H9 (cell line): ENCODE data around the gene TTC28. TPM values are rescaled to one million over a fixed set of nuclear protein-coding genes. Genes with fewer than 3 reads are reported as not detected.

Source experiments
- DNase-seq: peaks from one replicate; pipeline ENCODE4 v3.0.0-alpha.2; 2017
- H2AFZ ChIP-seq: one replicate; pipeline ENCODE4 v1.6.1; 2013; ENCODE audit warnings: mild to moderate bottlenecking, low read length, control low read depth, moderate library complexity
- H2AK5ac ChIP-seq: 2 replicates; pipeline ENCODE4 v1.6.1; 2013; ENCODE audit warnings: low read length, control low read depth, mixed read lengths; ENCODE audit not compliant: insufficient read length
- H2BK120ac ChIP-seq: one replicate; pipeline ENCODE4 v1.6.1; 2013; ENCODE audit warnings: low read depth, mild to moderate bottlenecking, low read length, control low read depth, inconsistent platforms; ENCODE audit not compliant: poor library complexity, severe bottlenecking
- H2BK12ac ChIP-seq: 2 replicates; pipeline ENCODE4 v1.6.1; 2013; ENCODE audit warnings: low read length, control low read depth, mixed read lengths, low read depth; ENCODE audit not compliant: insufficient read length
- H2BK15ac ChIP-seq: 2 replicates; pipeline ENCODE4 v1.6.1; 2013; ENCODE audit warnings: low read depth, low read length, control low read depth
- H2BK20ac ChIP-seq: one replicate; pipeline ENCODE4 v1.6.1; 2013; ENCODE audit warnings: low read depth, mild to moderate bottlenecking, low read length, control low read depth, inconsistent platforms; ENCODE audit not compliant: poor library complexity, severe bottlenecking
- H2BK5ac ChIP-seq: 2 replicates; pipeline ENCODE4 v1.6.1; 2013; ENCODE audit warnings: low read length, control low read depth, mixed read lengths; ENCODE audit not compliant: insufficient read length
- H3K14ac ChIP-seq: 2 replicates; pipeline ENCODE4 v1.6.1; 2013; ENCODE audit warnings: low read length, control low read depth; ENCODE audit not compliant: insufficient read depth
- H3K18ac ChIP-seq: 2 replicates; pipeline ENCODE4 v1.6.1; 2013; ENCODE audit warnings: low read depth, mild to moderate bottlenecking, mixed read lengths, low read length, control low read depth; ENCODE audit not compliant: insufficient read length
- H3K23ac ChIP-seq: 2 replicates; pipeline ENCODE4 v1.6.1; 2013; ENCODE audit warnings: low read length, control low read depth, mixed read lengths, low read depth; ENCODE audit not compliant: insufficient read length
- H3K23me2 ChIP-seq: 2 replicates; pipeline ENCODE4 v1.6.1; 2013; ENCODE audit warnings: low read depth, mild to moderate bottlenecking, mixed read lengths, low read length, control low read depth; ENCODE audit not compliant: insufficient read length, poor library complexity, severe bottlenecking
- H3K27ac ChIP-seq: 2 replicates; pipeline ENCODE4 v1.5.1; 2013; ENCODE audit warnings: low read length, control low read depth, mixed read lengths, low read depth; ENCODE audit not compliant: insufficient read length
- H3K27me3 ChIP-seq: 2 replicates; pipeline ENCODE4 v1.6.1; 2013; ENCODE audit warnings: low read length, control low read depth, inconsistent platforms; ENCODE audit not compliant: insufficient read depth
- H3K4ac ChIP-seq: 2 replicates; pipeline ENCODE4 v1.6.1; 2013; ENCODE audit warnings: low read depth, mild to moderate bottlenecking, control low read depth, inconsistent platforms, low read length, moderate library complexity
- H3K4me1 ChIP-seq: 2 replicates; pipeline ENCODE4 v1.6.1; 2013; ENCODE audit warnings: low read length, control low read depth, inconsistent platforms; ENCODE audit not compliant: insufficient read depth
- H3K4me2 ChIP-seq: 2 replicates; pipeline ENCODE4 v1.6.1; 2013; ENCODE audit warnings: low read length, control low read depth, mixed read lengths; ENCODE audit not compliant: insufficient read length, insufficient read depth
- H3K56ac ChIP-seq: 2 replicates; pipeline ENCODE4 v1.6.1; 2013; ENCODE audit warnings: low read depth, mild to moderate bottlenecking, mixed read lengths, low read length, control low read depth; ENCODE audit not compliant: insufficient read length
- H3K79me1 ChIP-seq: 2 replicates; pipeline ENCODE4 v1.6.1; 2013; ENCODE audit warnings: low read depth, mild to moderate bottlenecking, moderate library complexity, low read length, control low read depth, inconsistent platforms; ENCODE audit not compliant: insufficient read depth, poor library complexity, severe bottlenecking
- H3K79me2 ChIP-seq: 2 replicates; pipeline ENCODE4 v1.6.1; 2013; ENCODE audit warnings: low read length, control low read depth, inconsistent platforms; ENCODE audit not compliant: insufficient read depth
- H3K9ac ChIP-seq: 2 replicates; pipeline ENCODE4 v1.6.1; 2013; ENCODE audit warnings: low read length, control low read depth, mixed read lengths; ENCODE audit not compliant: insufficient read length; ENCODE audit errors: extremely low read depth
- H3K9me3 ChIP-seq: one replicate; pipeline ENCODE4 v1.6.1; 2013; ENCODE audit warnings: low read depth, low read length, inconsistent platforms; ENCODE audit not compliant: control insufficient read depth
- H3T11ph ChIP-seq: one replicate; pipeline ENCODE4 v1.6.1; 2013; ENCODE audit warnings: mild to moderate bottlenecking, low read length, control low read depth, inconsistent platforms
- H4K20me1 ChIP-seq: one replicate; pipeline ENCODE4 v1.6.1; 2013; ENCODE audit not compliant: control insufficient read depth, insufficient read length, insufficient read depth
- H4K5ac ChIP-seq: 2 replicates; pipeline ENCODE4 v1.6.1; 2013; ENCODE audit warnings: low read depth, mild to moderate bottlenecking, mixed read lengths, low read length, control low read depth; ENCODE audit not compliant: insufficient read length
- H4K8ac ChIP-seq: replicated peaks from 2 replicates; pipeline ENCODE4 v1.6.1; 2013; ENCODE audit warnings: low read length, control low read depth, mixed read lengths, low read depth; ENCODE audit not compliant: insufficient read length
- H4K91ac ChIP-seq: 2 replicates; pipeline ENCODE4 v1.6.1; 2013; ENCODE audit warnings: low read depth, mild to moderate bottlenecking, moderate library complexity, mixed read lengths, low read length, control low read depth; ENCODE audit not compliant: insufficient read length
- H3K27ac Mint-ChIP-seq, 3 experiments: 2 replicates in 2 of 3; 3 replicates in 1 of 3; pipeline ENCODE4 v1.8.0; 2020 to 2021; ENCODE audit warnings: mixed read lengths in 3 of 3, mild to moderate bottlenecking in 1 of 3, moderate library complexity in 1 of 3
- H3K27me3 Mint-ChIP-seq: 2 replicates; pipeline ENCODE4 v1.8.0; 2021; ENCODE audit warnings: low read depth, mild to moderate bottlenecking, moderate library complexity, mixed read lengths
- H3K36me3 Mint-ChIP-seq, 3 experiments: 2 replicates in 2 of 3; 3 replicates in 1 of 3; pipeline ENCODE4 v1.8.0; 2020 to 2021; ENCODE audit warnings: low read depth in 3 of 3, mixed read lengths in 3 of 3; ENCODE audit not compliant: insufficient read depth in 1 of 3
- H3K4me1 Mint-ChIP-seq, 2 experiments: 2 replicates each; pipeline ENCODE4 v1.8.0; 2020; ENCODE audit warnings: mixed read lengths in 2 of 2
- H3K4me3 Mint-ChIP-seq, 2 experiments: 2 replicates in 1 of 2; 3 replicates in 1 of 2; pipeline ENCODE4 v1.8.0; 2020 to 2021; ENCODE audit warnings: mild to moderate bottlenecking in 2 of 2, mixed read lengths in 2 of 2, moderate library complexity in 1 of 2
- H3K9me3 Mint-ChIP-seq, 2 experiments: 2 replicates in 1 of 2; 3 replicates in 1 of 2; pipeline ENCODE4 v1.8.0; 2020; ENCODE audit warnings: mild to moderate bottlenecking in 2 of 2, mixed read lengths in 2 of 2, moderate library complexity in 1 of 2
- CTCF ChIP-seq: fragments of 200-600 bp; sonication (generic); conservative IDR thresholded peaks from 3 replicates; pipeline ENCODE4 v1.8.0; 2021; ENCODE audit warnings: antibody characterized with exemption, mild to moderate bottlenecking
- WGBS: extraction: QIAGEN DNeasy Blood & Tissue Kit; methylation state at CpG from one replicate; pipeline ENCODE4 v1.1.7; 2013; ENCODE audit warnings: missing lambda C conversion rate, low lambda C conversion rate, mixed read lengths; ENCODE audit not compliant: insufficient read length; ENCODE audit errors: extremely low coverage; 5-methylcytosine and 5-hydroxymethylcytosine counted together
- total RNA-seq: library from RNA; stranded (reverse); gene quantifications from 2 replicates; pipeline ENCODE4 v1.2.1, GENCODE V29; 2021

The TTC28 gene
- total RNA-seq, 1 experiment from 2014 or later = 13.6 TPM

DNA sequence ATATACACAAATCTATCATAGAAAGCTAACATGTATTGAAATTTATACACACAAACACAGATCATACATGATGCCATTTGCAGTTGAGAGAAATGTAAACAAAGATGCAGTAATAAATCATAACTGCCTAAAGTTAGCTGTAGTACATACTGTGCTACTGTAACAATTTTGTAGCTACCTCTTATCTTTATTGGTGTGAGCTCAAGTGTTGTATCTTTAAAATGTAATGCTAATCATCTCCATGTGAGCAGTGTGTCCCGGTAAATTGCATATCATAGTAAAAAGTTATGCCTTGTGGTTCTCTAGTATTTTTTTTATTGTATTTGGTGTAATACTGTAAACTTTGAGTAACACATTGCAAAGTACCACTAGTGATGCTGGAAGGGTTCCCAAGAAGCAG, 743.7 kb downstream of the TTC28 start:
- DNase-seq = no peak
- Mint-ChIP-seq H3K4me3 (no peak overlapping the region), H3K9me3 (no peaks in the 10 kb centered on the region), H3K4me1 (peaks cover 7 to 13% of the 10 kb centered on the region in 2 experiments), H3K27me3 (no peaks in the 10 kb centered on the region), H3K27ac (no peak overlapping the region), H3K36me3 (peaks cover 2 to 23% (median 7%) of the 10 kb centered on the region in 3 experiments; a peak in 5 of 7 replicates)
- no peak overlapping the region for H2AK5ac ChIP-seq
- no peak overlapping the region for H3K9ac ChIP-seq
- H2BK15ac ChIP-seq = no peak overlapping the region
- H3K27me3 ChIP-seq = no peaks in the 10 kb centered on the region
- H3K27ac ChIP-seq = no peak overlapping the region
- no peak overlapping the region for H2AFZ ChIP-seq
- no peak overlapping the region for H3K4ac ChIP-seq
- no peaks in the 10 kb centered on the region for H3K79me1 ChIP-seq
- no peak overlapping the region for H2BK120ac ChIP-seq
- H4K8ac ChIP-seq = no peak overlapping the region
- H2BK12ac ChIP-seq = no peak overlapping the region
- no peak overlapping the region for H3K23ac ChIP-seq
- no peak for TF ChIP-seq CTCF
- H3K4me2 ChIP-seq = no peak overlapping the region
- H3K14ac ChIP-seq = no peak overlapping the region
- H3T11ph ChIP-seq = no peak overlapping the region
- H2BK5ac ChIP-seq = no peak overlapping the region
- no peak overlapping the region for H4K5ac ChIP-seq
- no peak overlapping the region for H3K56ac ChIP-seq
- no peaks in the 10 kb centered on the region for H3K23me2 ChIP-seq
- H3K9me3 ChIP-seq = no peaks in the 10 kb centered on the region
- no peaks in the 10 kb centered on the region for H4K20me1 ChIP-seq
- no peaks in the 10 kb centered on the region; the same call in 1 of the 2 replicates for H3K4me1 ChIP-seq
- H3K18ac ChIP-seq = no peak overlapping the region
- no CpG with 5 or more reads among the region's 1 CpG for WGBS
- H2BK20ac ChIP-seq = no peak overlapping the region
- H4K91ac ChIP-seq = no peak overlapping the region
- H3K79me2 ChIP-seq = no peaks in the 10 kb centered on the region; the same call in 1 of the 2 replicates
